HepG2 (cell line): ENCODE data around the gene CCNF. TPM values are rescaled to one million over a fixed set of nuclear protein-coding genes. Genes with fewer than 3 reads are reported as not detected.

Experiments
- ATF7-NPFF ChIP-seq: sonication (generic); formaldehyde crosslinking; IDR thresholded peaks from 2 replicates; pipeline ENCODE4 v1.8.1; 2023; ENCODE audit warnings: mild to moderate bottlenecking, low read depth, missing genetic modification reagents, moderate library complexity
- DMAP1 ChIP-seq: IDR thresholded peaks from 2 replicates; pipeline ENCODE4 v1.6.1; 2016
- GABPB1 ChIP-seq: IDR thresholded peaks from 2 replicates; pipeline ENCODE4 v1.6.1; 2016; ENCODE audit warnings: mild to moderate bottlenecking, missing genetic modification reagents, moderate library complexity, missing compliant biosample characterization
- HDAC2 ChIP-seq: sonication (generic); formaldehyde crosslinking; IDR thresholded peaks from 2 replicates; pipeline ENCODE4 v1.4.0; 2020; ENCODE audit warnings: missing genetic modification reagents
- MXI1 ChIP-seq: IDR thresholded peaks from 3 replicates; pipeline ENCODE4 v1.6.1; 2012; ENCODE audit warnings: low read depth, low read length, inconsistent platforms, borderline replicate concordance
- MYC ChIP-seq: sonication (generic); formaldehyde crosslinking; IDR thresholded peaks from 2 replicates; pipeline ENCODE4 v1.9.0; 2021; ENCODE audit warnings: missing genetic modification reagents, borderline replicate concordance
- SRSF1 ChIP-seq: fragments of 200-400 bp; formaldehyde crosslinking; optimal IDR thresholded peaks from 2 replicates; pipeline ENCODE3; 2017; ENCODE audit warnings: mild to moderate bottlenecking, low read depth, low read length, moderate library complexity
- TEAD2 ChIP-seq: sonication (generic); formaldehyde crosslinking; IDR thresholded peaks from 2 replicates; pipeline ENCODE4 v1.9.0; 2021; ENCODE audit warnings: missing genetic modification reagents
- YEATS2 ChIP-seq: sonication (generic); formaldehyde crosslinking; IDR thresholded peaks from 2 replicates; pipeline ENCODE4 v1.4.0; 2020; ENCODE audit warnings: missing genetic modification reagents, borderline replicate concordance
- ZNF281 ChIP-seq: sonication (generic); formaldehyde crosslinking; IDR thresholded peaks from 2 replicates; pipeline ENCODE4 v1.4.0; 2020; ENCODE audit warnings: missing genetic modification reagents, borderline replicate concordance
- ZNF510 ChIP-seq: sonication (generic); formaldehyde crosslinking; IDR thresholded peaks from 2 replicates; pipeline ENCODE4 v1.4.0; 2020; ENCODE audit warnings: low read depth, mild to moderate bottlenecking, missing genetic modification reagents
- ZNF564 ChIP-seq: sonication (generic); formaldehyde crosslinking; IDR thresholded peaks from 2 replicates; pipeline ENCODE4 v1.8.1; 2023; ENCODE audit warnings: mild to moderate bottlenecking, missing genetic modification reagents
- ZNF777 ChIP-seq: sonication (generic); formaldehyde crosslinking; IDR thresholded peaks from 2 replicates; pipeline ENCODE4 v1.4.0; 2020; ENCODE audit warnings: missing genetic modification reagents
- polyA plus RNA-seq, 8 experiments: library from polyadenylated mRNA; depleted of rRNA in 3 of 8; stranded (reverse) in 7 of 8; unstranded in 1 of 8; fragments of >200 nt; fragmentation: Illumina TruSeq in 4 of 8; extraction: Trizol in 4 of 8; gene quantifications; 2 replicates each; pipeline versions ENCODE4 v1.2.1 to v1.2.3, GENCODE V29; 2011 to 2016; ENCODE audit warnings: low read depth in 4 of 8, missing spikeins in 1 of 8, mixed read lengths in 1 of 8; ENCODE audit not compliant: insufficient read depth in 1 of 8
- total RNA-seq, 5 experiments: library from RNA; depleted of rRNA; stranded (reverse); fragments of >200 nt; fragmentation: Illumina TruSeq; extraction: Trizol; gene quantifications; 2 replicates each; pipeline ENCODE4 v1.2.3, GENCODE V29; 2016; ENCODE audit warnings: low read depth in 1 of 5
- TF ChIP-seq, protein P1 (sequence below): sonication (generic); formaldehyde crosslinking; IDR thresholded peaks from 2 replicates; pipeline ENCODE4 v1.4.0; 2020; ENCODE audit warnings: missing genetic modification reagents
- TF ChIP-seq, protein P2 (sequence below): sonication (generic); formaldehyde crosslinking; IDR thresholded peaks from 2 replicates; pipeline ENCODE4 v1.4.0; 2020; ENCODE audit warnings: mild to moderate bottlenecking, missing genetic modification reagents

The CCNF gene
- total and polyA plus RNA-seq, 2 of the 13 experiments (the other 11 are each of a cell fraction or from before 2014, with no cell fraction given), result 6.4 to 22.8 TPM

GRCh38 chr16:2471653-2472487 lies 42.6 kb downstream of the CCNF start (continued):
- TF ChIP-seq ZNF510 (0 out of 2 replicates have a peak, but pooled peaks have one; percentile 29), TEAD2 (CRISPR knock-in tag) (no peak), SRSF1 (peak; percentile 26), MYC (CRISPR knock-in tag) (peak; percentile 19; the same call in 1 of the 2 replicates), HDAC2 (peak; percentile 31; the same call in 1 of the 2 replicates), ZNF281 (CRISPR knock-in tag) (0 out of 2 replicates have a peak, but pooled peaks have one; percentile 47), ATF7-NPFF (CRISPR knock-in tag) (peak; percentile 58; the same call in 1 of the 2 replicates), GABPB1 (CRISPR knock-in tag) (peak; percentile 22; the same call in 1 of the 2 replicates), ZNF777 (CRISPR knock-in tag) (peak; percentile 80), MXI1 (peak; percentile 13; the same call in 1 of the 3 replicates), DMAP1 (CRISPR knock-in tag) (peak; percentile 52; the same call in 1 of the 2 replicates), ZNF564 (peak; percentile 40; the same call in 1 of the 2 replicates), YEATS2 (CRISPR knock-in tag) (no peak)
- TF ChIP-seq, protein P1, sequence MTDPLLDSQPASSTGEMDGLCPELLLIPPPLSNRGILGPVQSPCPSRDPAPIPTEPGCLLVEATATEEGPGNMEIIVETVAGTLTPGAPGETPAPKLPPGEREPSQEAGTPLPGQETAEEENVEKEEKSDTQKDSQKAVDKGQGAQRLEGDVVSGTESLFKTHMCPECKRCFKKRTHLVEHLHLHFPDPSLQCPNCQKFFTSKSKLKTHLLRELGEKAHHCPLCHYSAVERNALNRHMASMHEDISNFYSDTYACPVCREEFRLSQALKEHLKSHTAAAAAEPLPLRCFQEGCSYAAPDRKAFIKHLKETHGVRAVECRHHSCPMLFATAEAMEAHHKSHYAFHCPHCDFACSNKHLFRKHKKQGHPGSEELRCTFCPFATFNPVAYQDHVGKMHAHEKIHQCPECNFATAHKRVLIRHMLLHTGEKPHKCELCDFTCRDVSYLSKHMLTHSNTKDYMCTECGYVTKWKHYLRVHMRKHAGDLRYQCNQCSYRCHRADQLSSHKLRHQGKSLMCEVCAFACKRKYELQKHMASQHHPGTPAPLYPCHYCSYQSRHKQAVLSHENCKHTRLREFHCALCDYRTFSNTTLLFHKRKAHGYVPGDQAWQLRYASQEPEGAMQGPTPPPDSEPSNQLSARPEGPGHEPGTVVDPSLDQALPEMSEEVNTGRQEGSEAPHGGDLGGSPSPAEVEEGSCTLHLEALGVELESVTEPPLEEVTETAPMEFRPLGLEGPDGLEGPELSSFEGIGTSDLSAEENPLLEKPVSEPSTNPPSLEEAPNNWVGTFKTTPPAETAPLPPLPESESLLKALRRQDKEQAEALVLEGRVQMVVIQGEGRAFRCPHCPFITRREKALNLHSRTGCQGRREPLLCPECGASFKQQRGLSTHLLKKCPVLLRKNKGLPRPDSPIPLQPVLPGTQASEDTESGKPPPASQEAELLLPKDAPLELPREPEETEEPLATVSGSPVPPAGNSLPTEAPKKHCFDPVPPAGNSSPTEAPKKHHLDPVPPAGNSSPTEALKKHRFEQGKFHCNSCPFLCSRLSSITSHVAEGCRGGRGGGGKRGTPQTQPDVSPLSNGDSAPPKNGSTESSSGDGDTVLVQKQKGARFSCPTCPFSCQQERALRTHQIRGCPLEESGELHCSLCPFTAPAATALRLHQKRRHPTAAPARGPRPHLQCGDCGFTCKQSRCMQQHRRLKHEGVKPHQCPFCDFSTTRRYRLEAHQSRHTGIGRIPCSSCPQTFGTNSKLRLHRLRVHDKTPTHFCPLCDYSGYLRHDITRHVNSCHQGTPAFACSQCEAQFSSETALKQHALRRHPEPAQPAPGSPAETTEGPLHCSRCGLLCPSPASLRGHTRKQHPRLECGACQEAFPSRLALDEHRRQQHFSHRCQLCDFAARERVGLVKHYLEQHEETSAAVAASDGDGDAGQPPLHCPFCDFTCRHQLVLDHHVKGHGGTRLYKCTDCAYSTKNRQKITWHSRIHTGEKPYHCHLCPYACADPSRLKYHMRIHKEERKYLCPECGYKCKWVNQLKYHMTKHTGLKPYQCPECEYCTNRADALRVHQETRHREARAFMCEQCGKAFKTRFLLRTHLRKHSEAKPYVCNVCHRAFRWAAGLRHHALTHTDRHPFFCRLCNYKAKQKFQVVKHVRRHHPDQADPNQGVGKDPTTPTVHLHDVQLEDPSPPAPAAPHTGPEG, result peak; percentile 57
- TF ChIP-seq, protein P2, sequence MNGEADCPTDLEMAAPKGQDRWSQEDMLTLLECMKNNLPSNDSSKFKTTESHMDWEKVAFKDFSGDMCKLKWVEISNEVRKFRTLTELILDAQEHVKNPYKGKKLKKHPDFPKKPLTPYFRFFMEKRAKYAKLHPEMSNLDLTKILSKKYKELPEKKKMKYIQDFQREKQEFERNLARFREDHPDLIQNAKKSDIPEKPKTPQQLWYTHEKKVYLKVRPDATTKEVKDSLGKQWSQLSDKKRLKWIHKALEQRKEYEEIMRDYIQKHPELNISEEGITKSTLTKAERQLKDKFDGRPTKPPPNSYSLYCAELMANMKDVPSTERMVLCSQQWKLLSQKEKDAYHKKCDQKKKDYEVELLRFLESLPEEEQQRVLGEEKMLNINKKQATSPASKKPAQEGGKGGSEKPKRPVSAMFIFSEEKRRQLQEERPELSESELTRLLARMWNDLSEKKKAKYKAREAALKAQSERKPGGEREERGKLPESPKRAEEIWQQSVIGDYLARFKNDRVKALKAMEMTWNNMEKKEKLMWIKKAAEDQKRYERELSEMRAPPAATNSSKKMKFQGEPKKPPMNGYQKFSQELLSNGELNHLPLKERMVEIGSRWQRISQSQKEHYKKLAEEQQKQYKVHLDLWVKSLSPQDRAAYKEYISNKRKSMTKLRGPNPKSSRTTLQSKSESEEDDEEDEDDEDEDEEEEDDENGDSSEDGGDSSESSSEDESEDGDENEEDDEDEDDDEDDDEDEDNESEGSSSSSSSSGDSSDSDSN (CRISPR knock-in tag), result peak; percentile 48; the same call in 1 of the 2 replicates
